ENCODE data around the gene COX19. TPM values are rescaled to one million over a fixed set of nuclear protein-coding genes. Genes with fewer than 3 reads are reported as not detected.

Gene COX19
- polyA plus RNA-seq, 1 of the 3 experiments (the other 2 are of a cell fraction): 7.6 TPM

GRCh38 chr7:999941-1000935, 24.9 kb upstream of the COX19 start:
- no peak overlapping the region for H3K9ac ChIP-seq
- H3K79me2 ChIP-seq (ENCODE audit: insufficient read depth): no peaks in the 10 kb centered on the region
- no peak for TF ChIP-seq FOSL2 (IDR thresholded peaks at IDR 0.05; ENCODE audit: borderline replicate concordance, low read depth)
- POLR2A ChIA-PET: no interaction called here
- CTCF ChIA-PET: interaction anchor here (1.3 to 11.2 kb wide), 2 partner anchors 8 to 53 kb away, joined by 7 to 756 read pairs; partner anchors contain the start of gene GPR146
- H3K4me3 ChIP-seq (ENCODE audit: low read depth in 2 of 2, low read length in 1 of 2): no peak overlapping the region
- H3K36me3 ChIP-seq (replicated peaks in 1 of 2; ENCODE audit: control insufficient read depth in 1 of 2, insufficient read depth in 2 of 2, low read length in 1 of 2): peaks cover 4 to 49% of the 10 kb centered on the region in 2 experiments
- 94% methylated on average over 45 of the region's 52 CpGs for WGBS (ENCODE audit: low lambda C conversion rate)
- no peaks in the 10 kb centered on the region for H3F3A ChIP-seq (replicated peaks; ENCODE audit: insufficient read depth)
- H3K27me3 ChIP-seq (ENCODE audit: insufficient read depth): no peaks in the 10 kb centered on the region
- H3K4me2 ChIP-seq: no peak overlapping the region
- 0 out of 2 replicates have a peak, but pooled peaks cover under 1% of the 10 kb centered on the region for H4K20me1 ChIP-seq (ENCODE audit: insufficient read depth)
- no peak for DNase-seq
- H3K9me2 ChIP-seq: no peaks in the 10 kb centered on the region
- H2AFZ ChIP-seq (ENCODE audit: low read depth): no peak overlapping the region
- H3K4me1 ChIP-seq (ENCODE audit: control insufficient read depth in 1 of 2, insufficient read depth in 2 of 2, low read depth in 1 of 2, low read length in 1 of 2): no peaks in the 10 kb centered on the region
- no peaks in the 10 kb centered on the region for H3K9me3 ChIP-seq
- H3K27ac ChIP-seq (ENCODE audit: low read depth in 2 of 2, low read length in 1 of 2): no peak overlapping the region

GRCh38 chr7:999149-999879, 24.0 kb upstream of the COX19 start:
- TF ChIP-seq FOXJ3 (CRISPR knock-in tag; IDR thresholded peaks at IDR 0.05): no peak
- no peak overlapping the region for H3K4me3 ChIP-seq (ENCODE audit: low read depth in 2 of 2, low read length in 1 of 2)
- no peaks in the 10 kb centered on the region for H3K9me3 ChIP-seq
- no peaks in the 10 kb centered on the region for H3K9me2 ChIP-seq
- no peaks in the 10 kb centered on the region for H3K79me2 ChIP-seq (ENCODE audit: insufficient read depth)
- no peak for DNase-seq
- peaks cover 4 to 49% of the 10 kb centered on the region in 2 experiments for H3K36me3 ChIP-seq (replicated peaks in 1 of 2; ENCODE audit: control insufficient read depth in 1 of 2, insufficient read depth in 2 of 2, low read length in 1 of 2)
- no peak overlapping the region for H3K27ac ChIP-seq (ENCODE audit: low read depth in 2 of 2, low read length in 1 of 2)
- POLR2A ChIA-PET: no interaction called here
- CTCF ChIA-PET: interaction anchor here (1.0 to 11.2 kb wide), 3 partner anchors 54 to 103 kb away, joined by 3 to 756 read pairs (median 3); partner anchors contain the start of genes GPER1 and GPR146
- H3K4me1 ChIP-seq (ENCODE audit: control insufficient read depth in 1 of 2, insufficient read depth in 2 of 2, low read depth in 1 of 2, low read length in 1 of 2): no peaks in the 10 kb centered on the region
- peaks cover 3% of the 10 kb centered on the region for H3F3A ChIP-seq (replicated peaks; ENCODE audit: insufficient read depth)
- no peak overlapping the region for H3K9ac ChIP-seq
- no peaks in the 10 kb centered on the region for H4K20me1 ChIP-seq (ENCODE audit: insufficient read depth)
- 89% methylated on average over 22 of the region's 28 CpGs for WGBS (ENCODE audit: low lambda C conversion rate)
- H3K4me2 ChIP-seq: no peak overlapping the region
- H2AFZ ChIP-seq (ENCODE audit: low read depth): no peak overlapping the region
- H3K27me3 ChIP-seq (ENCODE audit: insufficient read depth): no peaks in the 10 kb centered on the region

- Histone ChIP-seq H3F3A (replicated peaks; ENCODE audit: insufficient read depth) (peaks cover 10% of the 10 kb centered on the region), H3K27ac (ENCODE audit: low read depth in 2 of 2, low read length in 1 of 2) (no peak overlapping the region), H3K4me3 (ENCODE audit: low read depth in 2 of 2, low read length in 1 of 2) (no peak overlapping the region), H3K9me3 (no peaks in the 10 kb centered on the region), H3K9me2 (no peaks in the 10 kb centered on the region), H3K4me2 (no peak overlapping the region), H3K9ac (no peak overlapping the region), H2AFZ (ENCODE audit: low read depth) (no peak overlapping the region), H3K4me1 (ENCODE audit: control insufficient read depth in 1 of 2, insufficient read depth in 2 of 2, low read depth in 1 of 2, low read length in 1 of 2) (peaks cover 3 to 6% of the 10 kb centered on the region in 2 experiments; a peak in 2 of 4 replicates), H3K27me3 (ENCODE audit: insufficient read depth) (no peaks in the 10 kb centered on the region), H4K20me1 (ENCODE audit: insufficient read depth) (peaks cover 4% of the 10 kb centered on the region; the same call in 1 of the 2 replicates), H3K79me2 (ENCODE audit: insufficient read depth) (no peaks in the 10 kb centered on the region), H3K36me3 (replicated peaks in 1 of 2; ENCODE audit: control insufficient read depth in 1 of 2, insufficient read depth in 2 of 2, low read length in 1 of 2) (peaks cover 4 to 44% of the 10 kb centered on the region in 2 experiments)
- no peak for DNase-seq
- CTCF ChIA-PET: interaction anchor here (0.8 to 11.2 kb wide), 5 partner anchors 56 to 146 kb away, joined by 3 to 756 read pairs (median 114); partner anchors contain the start of genes GPER1 and GPR146
- POLR2A ChIA-PET: no interaction called here
- 95% methylated on average over 36 of the region's 45 CpGs for WGBS (ENCODE audit: low lambda C conversion rate)
- TF ChIP-seq GABPA (IDR thresholded peaks at IDR 0.05; ENCODE audit: low read depth) (no peak), JUND (IDR thresholded peaks at IDR 0.05) (no peak), NFIC (IDR thresholded peaks at IDR 0.05; ENCODE audit: borderline replicate concordance) (no peak)
- TF ChIP-seq, protein P1, sequence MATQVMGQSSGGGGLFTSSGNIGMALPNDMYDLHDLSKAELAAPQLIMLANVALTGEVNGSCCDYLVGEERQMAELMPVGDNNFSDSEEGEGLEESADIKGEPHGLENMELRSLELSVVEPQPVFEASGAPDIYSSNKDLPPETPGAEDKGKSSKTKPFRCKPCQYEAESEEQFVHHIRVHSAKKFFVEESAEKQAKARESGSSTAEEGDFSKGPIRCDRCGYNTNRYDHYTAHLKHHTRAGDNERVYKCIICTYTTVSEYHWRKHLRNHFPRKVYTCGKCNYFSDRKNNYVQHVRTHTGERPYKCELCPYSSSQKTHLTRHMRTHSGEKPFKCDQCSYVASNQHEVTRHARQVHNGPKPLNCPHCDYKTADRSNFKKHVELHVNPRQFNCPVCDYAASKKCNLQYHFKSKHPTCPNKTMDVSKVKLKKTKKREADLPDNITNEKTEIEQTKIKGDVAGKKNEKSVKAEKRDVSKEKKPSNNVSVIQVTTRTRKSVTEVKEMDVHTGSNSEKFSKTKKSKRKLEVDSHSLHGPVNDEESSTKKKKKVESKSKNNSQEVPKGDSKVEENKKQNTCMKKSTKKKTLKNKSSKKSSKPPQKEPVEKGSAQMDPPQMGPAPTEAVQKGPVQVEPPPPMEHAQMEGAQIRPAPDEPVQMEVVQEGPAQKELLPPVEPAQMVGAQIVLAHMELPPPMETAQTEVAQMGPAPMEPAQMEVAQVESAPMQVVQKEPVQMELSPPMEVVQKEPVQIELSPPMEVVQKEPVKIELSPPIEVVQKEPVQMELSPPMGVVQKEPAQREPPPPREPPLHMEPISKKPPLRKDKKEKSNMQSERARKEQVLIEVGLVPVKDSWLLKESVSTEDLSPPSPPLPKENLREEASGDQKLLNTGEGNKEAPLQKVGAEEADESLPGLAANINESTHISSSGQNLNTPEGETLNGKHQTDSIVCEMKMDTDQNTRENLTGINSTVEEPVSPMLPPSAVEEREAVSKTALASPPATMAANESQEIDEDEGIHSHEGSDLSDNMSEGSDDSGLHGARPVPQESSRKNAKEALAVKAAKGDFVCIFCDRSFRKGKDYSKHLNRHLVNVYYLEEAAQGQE (IDR thresholded peaks at IDR 0.05; ENCODE audit: low read depth, low read length): no peak
- TF ChIP-seq, protein P2, sequence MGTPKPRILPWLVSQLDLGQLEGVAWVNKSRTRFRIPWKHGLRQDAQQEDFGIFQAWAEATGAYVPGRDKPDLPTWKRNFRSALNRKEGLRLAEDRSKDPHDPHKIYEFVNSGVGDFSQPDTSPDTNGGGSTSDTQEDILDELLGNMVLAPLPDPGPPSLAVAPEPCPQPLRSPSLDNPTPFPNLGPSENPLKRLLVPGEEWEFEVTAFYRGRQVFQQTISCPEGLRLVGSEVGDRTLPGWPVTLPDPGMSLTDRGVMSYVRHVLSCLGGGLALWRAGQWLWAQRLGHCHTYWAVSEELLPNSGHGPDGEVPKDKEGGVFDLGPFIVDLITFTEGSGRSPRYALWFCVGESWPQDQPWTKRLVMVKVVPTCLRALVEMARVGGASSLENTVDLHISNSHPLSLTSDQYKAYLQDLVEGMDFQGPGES (IDR thresholded peaks at IDR 0.05; ENCODE audit: low read depth, low read length): no peak
- TF ChIP-seq, protein P3, sequence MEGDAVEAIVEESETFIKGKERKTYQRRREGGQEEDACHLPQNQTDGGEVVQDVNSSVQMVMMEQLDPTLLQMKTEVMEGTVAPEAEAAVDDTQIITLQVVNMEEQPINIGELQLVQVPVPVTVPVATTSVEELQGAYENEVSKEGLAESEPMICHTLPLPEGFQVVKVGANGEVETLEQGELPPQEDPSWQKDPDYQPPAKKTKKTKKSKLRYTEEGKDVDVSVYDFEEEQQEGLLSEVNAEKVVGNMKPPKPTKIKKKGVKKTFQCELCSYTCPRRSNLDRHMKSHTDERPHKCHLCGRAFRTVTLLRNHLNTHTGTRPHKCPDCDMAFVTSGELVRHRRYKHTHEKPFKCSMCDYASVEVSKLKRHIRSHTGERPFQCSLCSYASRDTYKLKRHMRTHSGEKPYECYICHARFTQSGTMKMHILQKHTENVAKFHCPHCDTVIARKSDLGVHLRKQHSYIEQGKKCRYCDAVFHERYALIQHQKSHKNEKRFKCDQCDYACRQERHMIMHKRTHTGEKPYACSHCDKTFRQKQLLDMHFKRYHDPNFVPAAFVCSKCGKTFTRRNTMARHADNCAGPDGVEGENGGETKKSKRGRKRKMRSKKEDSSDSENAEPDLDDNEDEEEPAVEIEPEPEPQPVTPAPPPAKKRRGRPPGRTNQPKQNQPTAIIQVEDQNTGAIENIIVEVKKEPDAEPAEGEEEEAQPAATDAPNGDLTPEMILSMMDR (IDR thresholded peaks at IDR 0.05): no peak; the same call in 1 of the 2 replicates
Measured at GRCh38 chr7:997404-998395, 22.4 kb upstream of the COX19 start.
